A673 (cell line): ENCODE measurements around the gene ADGRL3. TPM values are rescaled to one million over a fixed set of nuclear protein-coding genes. Genes with fewer than 3 reads are reported as not detected.

Source experiments
- BruUV-seq: library from RNA; stranded (reverse); fragments of 400-500 nt; replicated peaks from 2 replicates; lab custom pipeline; 2021; lab: Mats Ljungman, UMichigan
- CTCF ChIA-PET: fragments of 300-600 bp; sonication (Branson Sonifier 250); formaldehyde crosslinking; loops from one replicate; lab custom pipeline; 2022; ENCODE audit warnings: antibody characterized with exemption; lab: Charles Lee
- POLR2A ChIA-PET: fragments of 300-600 bp; sonication (Branson Sonifier 250); formaldehyde crosslinking; loops from one replicate; lab custom pipeline; 2022; ENCODE audit warnings: antibody characterized with exemption; ENCODE audit not compliant: low non-redundant PET; lab: Charles Lee
- DNase-seq: peaks from one replicate; pipeline ENCODE4 v3.0.0-alpha.2; 2015; ENCODE audit warnings: low spot score
- H3K27ac ChIP-seq: fragments of 200-600 bp; sonication (generic); 2 replicates; pipeline ENCODE4 v1.5.1; 2016; ENCODE audit warnings: mixed run types, low read depth, mild to moderate bottlenecking, mixed read lengths, antibody characterized with exemption, low read length; ENCODE audit not compliant: poor library complexity, severe bottlenecking
- H3K27me3 ChIP-seq: fragments of 200-600 bp; sonication (generic); replicated peaks from 2 replicates; pipeline ENCODE4 v1.6.1; 2017; ENCODE audit warnings: mixed run types, low read depth, mild to moderate bottlenecking, mixed read lengths, antibody characterized with exemption, low read length; ENCODE audit not compliant: insufficient read depth, poor library complexity
- H3K36me3 ChIP-seq: fragments of 200-600 bp; sonication (generic); 2 replicates; pipeline ENCODE4 v1.6.1; 2016; ENCODE audit warnings: mixed run types, mild to moderate bottlenecking, mixed read lengths, antibody characterized with exemption, low read length; ENCODE audit not compliant: insufficient read depth, poor library complexity, severe bottlenecking
- H3K4me1 ChIP-seq: fragments of 200-600 bp; sonication (generic); 2 replicates; pipeline ENCODE4 v1.6.1; 2017; ENCODE audit warnings: mixed run types, mild to moderate bottlenecking, mixed read lengths, antibody characterized with exemption, low read length; ENCODE audit not compliant: insufficient read depth, poor library complexity, severe bottlenecking
- H3K4me3 ChIP-seq: fragments of 200-600 bp; sonication (generic); 2 replicates; pipeline ENCODE4 v1.5.1; 2016; ENCODE audit warnings: low read depth, mixed run types, mild to moderate bottlenecking, mixed read lengths, low read length; ENCODE audit not compliant: poor library complexity, severe bottlenecking
- H3K9me3 ChIP-seq: fragments of 200-600 bp; sonication (generic); 2 replicates; pipeline ENCODE4 v1.6.1; 2016; ENCODE audit warnings: mixed run types, low read depth, mild to moderate bottlenecking, mixed read lengths, antibody characterized with exemption, low read length; ENCODE audit not compliant: poor library complexity, severe bottlenecking
- EZH2 ChIP-seq: fragments of 200-600 bp; sonication (generic); IDR thresholded peaks from 2 replicates; pipeline ENCODE4 v1.6.1; 2017; ENCODE audit warnings: borderline replicate concordance, low read depth, mild to moderate bottlenecking, mixed read lengths, antibody characterized with exemption, low read length; ENCODE audit not compliant: poor library complexity, severe bottlenecking
- intact Hi-C: fragments of 100-400 bp; cut with micrococcal nuclease; formaldehyde crosslinking; loops from one replicate; pipeline ENCODE4 v1.10.0; 2022; ENCODE audit not compliant: unreplicated experiment
- total RNA-seq: library from RNA; stranded (reverse); gene quantifications from 2 replicates; pipeline ENCODE4 v1.2.3, GENCODE V29; 2021
- TF ChIP-seq, protein P1 (sequence below): fragments of 300-800, 200-600 bp; sonication (generic); conservative IDR thresholded peaks from 2 replicates; pipeline ENCODE4 v1.5.1; 2017; ENCODE audit warnings: low read depth, mild to moderate bottlenecking, antibody characterized with exemption, low read length, moderate library complexity, mixed read lengths

Gene ADGRL3
- total RNA-seq, 1 experiment from 2014 or later, result not detected

DNA sequence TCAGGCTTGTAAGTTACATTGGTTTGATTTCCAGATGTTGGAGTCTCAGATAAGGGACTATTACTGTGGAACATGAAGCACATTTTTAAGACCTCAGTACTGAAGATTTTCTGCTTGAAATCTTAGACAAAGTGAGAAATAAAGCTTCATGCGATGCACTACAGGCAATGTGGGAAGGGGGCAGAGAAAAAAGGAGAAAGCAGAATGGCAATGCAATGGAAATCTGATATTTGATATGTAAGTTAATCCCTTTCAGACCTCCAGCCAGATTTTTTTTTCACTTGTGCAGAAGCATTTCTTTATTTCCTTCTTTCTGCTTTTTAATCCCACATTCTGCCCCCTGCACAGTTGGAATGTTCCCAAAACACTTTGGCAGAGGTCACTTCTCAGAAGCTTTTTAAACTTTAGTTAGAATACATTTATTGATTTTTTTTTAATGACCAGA is 174.3 kb downstream of the ADGRL3 start:
- intact Hi-C loops, result no loop called here
- BruUV-seq, result no TSS peak
- Histone ChIP-seq H3K9me3 (no peaks in the 10 kb centered on the region), H3K36me3 (no peaks in the 10 kb centered on the region), H3K4me3 (no peak overlapping the region), H3K4me1 (no peaks in the 10 kb centered on the region), H3K27me3 (no peaks in the 10 kb centered on the region), H3K27ac (no peak overlapping the region)
- CTCF ChIA-PET, result no interaction called here
- POLR2A ChIA-PET, result no interaction called here
- no peak for DNase-seq
- TF ChIP-seq, protein P1, sequence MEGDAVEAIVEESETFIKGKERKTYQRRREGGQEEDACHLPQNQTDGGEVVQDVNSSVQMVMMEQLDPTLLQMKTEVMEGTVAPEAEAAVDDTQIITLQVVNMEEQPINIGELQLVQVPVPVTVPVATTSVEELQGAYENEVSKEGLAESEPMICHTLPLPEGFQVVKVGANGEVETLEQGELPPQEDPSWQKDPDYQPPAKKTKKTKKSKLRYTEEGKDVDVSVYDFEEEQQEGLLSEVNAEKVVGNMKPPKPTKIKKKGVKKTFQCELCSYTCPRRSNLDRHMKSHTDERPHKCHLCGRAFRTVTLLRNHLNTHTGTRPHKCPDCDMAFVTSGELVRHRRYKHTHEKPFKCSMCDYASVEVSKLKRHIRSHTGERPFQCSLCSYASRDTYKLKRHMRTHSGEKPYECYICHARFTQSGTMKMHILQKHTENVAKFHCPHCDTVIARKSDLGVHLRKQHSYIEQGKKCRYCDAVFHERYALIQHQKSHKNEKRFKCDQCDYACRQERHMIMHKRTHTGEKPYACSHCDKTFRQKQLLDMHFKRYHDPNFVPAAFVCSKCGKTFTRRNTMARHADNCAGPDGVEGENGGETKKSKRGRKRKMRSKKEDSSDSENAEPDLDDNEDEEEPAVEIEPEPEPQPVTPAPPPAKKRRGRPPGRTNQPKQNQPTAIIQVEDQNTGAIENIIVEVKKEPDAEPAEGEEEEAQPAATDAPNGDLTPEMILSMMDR, result no peak
- no peak for TF ChIP-seq EZH2

- POLR2A ChIA-PET, result no interaction called here
- CTCF ChIA-PET, result no interaction called here
- H3K4me3 ChIP-seq, result no peak overlapping the region
- intact Hi-C loops, result no loop called here
- H3K27ac ChIP-seq, result no peak overlapping the region
- TF ChIP-seq, protein P1, result no peak
- no peak for TF ChIP-seq EZH2
- no peaks in the 10 kb centered on the region for H3K36me3 ChIP-seq
- no peak for DNase-seq
- no peaks in the 10 kb centered on the region for H3K4me1 ChIP-seq
- BruUV-seq, result no TSS peak
- H3K9me3 ChIP-seq, result no peaks in the 10 kb centered on the region
- H3K27me3 ChIP-seq, result no peaks in the 10 kb centered on the region
These were observed 175.2 kb downstream of the ADGRL3 start for GRCh38 chr4:61375301-61375700.

- no peaks in the 10 kb centered on the region for H3K4me1 ChIP-seq
- intact Hi-C loops, result no loop called here
- TF ChIP-seq EZH2, result no peak
- TF ChIP-seq, protein P1, result no peak
- H3K27ac ChIP-seq, result no peak overlapping the region
- H3K27me3 ChIP-seq, result no peaks in the 10 kb centered on the region
- H3K36me3 ChIP-seq, result no peaks in the 10 kb centered on the region
- ChIA-PET CTCF (no interaction called here), POLR2A (no interaction called here)
- BruUV-seq, result no TSS peak
- no peak overlapping the region for H3K4me3 ChIP-seq
- no peak for DNase-seq
- H3K9me3 ChIP-seq, result no peaks in the 10 kb centered on the region
These were observed 176.2 kb downstream of the ADGRL3 start for GRCh38 chr4:61376301-61376700.
